Fibroblast of skin of scalp (primary cell): Measurements from ENCODE around the gene TIMM29.
"Not testable (repeated sequence)": the region's sequence is repeated elsewhere in the genome, so short reads cannot be mapped to it uniquely, and the experiment has no call there.

Source experiments
- DNase-seq: peaks from one replicate; pipeline ENCODE4 v3.0.0-alpha.2; 2013

Gene TIMM29

GRCh38 chr19:10912619-10913018 is 16.0 kb upstream of the TIMM29 start:
- DNase-seq = no peak

- DNase-seq = no peak
Measured at GRCh38 chr19:10913716-10914340, 14.8 kb upstream of the TIMM29 start.

- peak; percentile 70 for DNase-seq
Measured at GRCh38 chr19:10915130-10916091, 13.2 kb upstream of the TIMM29 start.

GRCh38 chr19:10916602-10917001 is 12.0 kb upstream of the TIMM29 start:
- DNase-seq = no peak

GRCh38 chr19:10918359-10918758 is 10.3 kb upstream of the TIMM29 start:
- no peak for DNase-seq

- no peak for DNase-seq
Measured at GRCh38 chr19:10919352-10920287, 9.0 kb upstream of the TIMM29 start.

- DNase-seq = no peak
Measured at GRCh38 chr19:10920288-10920655, 8.3 kb upstream of the TIMM29 start.

- DNase-seq = no peak
Measured at GRCh38 chr19:10920781-10921180, 7.8 kb upstream of the TIMM29 start.

GRCh38 chr19:10921199-10921909 is 7.3 kb upstream of the TIMM29 start:
- no peak for DNase-seq

GRCh38 chr19:10921910-10922637 is 6.5 kb upstream of the TIMM29 start:
- no peak for DNase-seq

- DNase-seq = no peak
Measured at GRCh38 chr19:10922638-10923014, 6.0 kb upstream of the TIMM29 start.

GRCh38 chr19:10923260-10924112 is 5.1 kb upstream of the TIMM29 start:
- DNase-seq = no peak

- DNase-seq = no peak
Measured at GRCh38 chr19:10924597-10924996, 4.0 kb upstream of the TIMM29 start.

- no peak for DNase-seq
Measured at GRCh38 chr19:10927730-10928562, 665 bp upstream of the TIMM29 start.

- no peak for DNase-seq
Measured at GRCh38 chr19:10929402-10929794, 787 bp downstream of the TIMM29 start.

GRCh38 chr19:10935371-10936059 is 6.9 kb downstream of the TIMM29 start:
- DNase-seq = no peak

- peak; percentile 78 for DNase-seq
Measured at GRCh38 chr19:10936661-10937084, 8.1 kb downstream of the TIMM29 start.

- DNase-seq = not testable (repeated sequence)
Measured at GRCh38 chr19:10941649-10942048, 13.0 kb downstream of the TIMM29 start.

- DNase-seq = not testable (repeated sequence)
Measured at GRCh38 chr19:10943412-10943811, 14.8 kb downstream of the TIMM29 start.
